GM18502 (cell line): ENCODE results near the gene CCDC183.
"Not testable (repeated sequence)": the region's sequence is repeated elsewhere in the genome, so short reads cannot be mapped to it uniquely, and the experiment has no call there.

Experiments used
- ATAC-seq: cut with Tn5 transposase; IDR thresholded peaks from one replicate; pipeline ENCODE4 v1.9.1; 2021; ENCODE audit warnings: mild to moderate bottlenecking; ENCODE audit not compliant: unreplicated experiment, poor library complexity

Gene CCDC183

GRCh38 chr9:136835932-136836904 is 40.1 kb downstream of the CCDC183 start:
- ATAC-seq = no peak

GRCh38 chr9:136837146-136837855 is 41.2 kb downstream of the CCDC183 start:
- no peak for ATAC-seq

GRCh38 chr9:136837856-136838277 is 41.7 kb downstream of the CCDC183 start:
- not testable (repeated sequence) for ATAC-seq

GRCh38 chr9:136838314-136839228 is 42.4 kb downstream of the CCDC183 start:
- ATAC-seq = no peak

- ATAC-seq = no peak
Measured at GRCh38 chr9:136839229-136840139, 43.3 kb downstream of the CCDC183 start.

- ATAC-seq = no peak
Measured at GRCh38 chr9:136840140-136840876, 44.2 kb downstream of the CCDC183 start.

GRCh38 chr9:136840877-136841645 is 44.9 kb downstream of the CCDC183 start:
- ATAC-seq = no peak

- ATAC-seq = not testable (repeated sequence)
Measured at GRCh38 chr9:136841646-136842379, 45.7 kb downstream of the CCDC183 start.

- ATAC-seq = peak; percentile 67
Measured at GRCh38 chr9:136842380-136842948, 46.3 kb downstream of the CCDC183 start, which contains the start of gene AJM1. AJM1 (plus strand) TSS chr9:136842478; CDS start chr9:136844415, 1,937 bp downstream.

- ATAC-seq = not testable (repeated sequence)
Measured at GRCh38 chr9:136843159-136843800, 47.1 kb downstream of the CCDC183 start.

- ATAC-seq = not testable (repeated sequence)
Measured at GRCh38 chr9:136843801-136844740, 47.9 kb downstream of the CCDC183 start.

- no peak for ATAC-seq
Measured at GRCh38 chr9:136844761-136845464, 48.8 kb downstream of the CCDC183 start.

GRCh38 chr9:136845465-136846260 is 49.5 kb downstream of the CCDC183 start:
- ATAC-seq = no peak
